Measurements from ENCODE around the gene MRGPRF. TPM values are rescaled to one million over a fixed set of nuclear protein-coding genes. Genes with fewer than 3 reads are reported as not detected.
"Not testable (repeated sequence)": the region's sequence is repeated elsewhere in the genome, so short reads cannot be mapped to it uniquely, and the experiment has no call there.

MRGPRF gene
- total and polyA plus RNA-seq, 9 donors, result 8.6 to 104 (median 35.2) TPM

DNA sequence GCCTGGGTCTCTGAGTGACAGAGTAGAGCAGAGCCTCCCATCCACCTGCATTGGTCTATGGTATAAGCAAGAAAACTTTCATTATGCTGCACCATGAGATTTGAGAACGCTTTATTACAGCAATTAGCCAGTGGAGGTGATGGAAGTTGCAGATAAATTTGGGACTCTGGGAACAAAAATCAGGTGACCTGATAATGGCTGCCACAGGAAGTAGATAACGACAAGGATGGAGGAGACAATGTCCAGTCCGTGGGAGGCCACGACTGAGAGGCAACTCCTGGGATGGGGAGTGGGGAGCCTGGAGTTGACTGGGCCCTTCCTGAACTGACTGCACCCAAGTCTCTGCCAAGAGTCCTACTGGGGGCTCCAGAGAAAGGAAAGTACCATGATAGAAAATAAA is 37.0 kb downstream of the MRGPRF start:
- no peak for TF ChIP-seq POLR2A (IDR thresholded peaks at IDR 0.05)
- TF ChIP-seq, protein P1, sequence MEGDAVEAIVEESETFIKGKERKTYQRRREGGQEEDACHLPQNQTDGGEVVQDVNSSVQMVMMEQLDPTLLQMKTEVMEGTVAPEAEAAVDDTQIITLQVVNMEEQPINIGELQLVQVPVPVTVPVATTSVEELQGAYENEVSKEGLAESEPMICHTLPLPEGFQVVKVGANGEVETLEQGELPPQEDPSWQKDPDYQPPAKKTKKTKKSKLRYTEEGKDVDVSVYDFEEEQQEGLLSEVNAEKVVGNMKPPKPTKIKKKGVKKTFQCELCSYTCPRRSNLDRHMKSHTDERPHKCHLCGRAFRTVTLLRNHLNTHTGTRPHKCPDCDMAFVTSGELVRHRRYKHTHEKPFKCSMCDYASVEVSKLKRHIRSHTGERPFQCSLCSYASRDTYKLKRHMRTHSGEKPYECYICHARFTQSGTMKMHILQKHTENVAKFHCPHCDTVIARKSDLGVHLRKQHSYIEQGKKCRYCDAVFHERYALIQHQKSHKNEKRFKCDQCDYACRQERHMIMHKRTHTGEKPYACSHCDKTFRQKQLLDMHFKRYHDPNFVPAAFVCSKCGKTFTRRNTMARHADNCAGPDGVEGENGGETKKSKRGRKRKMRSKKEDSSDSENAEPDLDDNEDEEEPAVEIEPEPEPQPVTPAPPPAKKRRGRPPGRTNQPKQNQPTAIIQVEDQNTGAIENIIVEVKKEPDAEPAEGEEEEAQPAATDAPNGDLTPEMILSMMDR (IDR thresholded peaks at IDR 0.05), result no peak
- TF ChIP-seq EP300 (IDR thresholded peaks at IDR 0.05), result no peak
- intact Hi-C loops (cut with DNase I), result no loop called here
- Histone ChIP-seq H3K27me3 (no peaks in the 10 kb centered on the region), H3K36me3 (no peaks in the 10 kb centered on the region), H3K4me3 (no peak overlapping the region), H3K9me3 (no peaks in the 10 kb centered on the region), H3K4me1 (ENCODE audit: insufficient read depth) (no peaks in the 10 kb centered on the region), H3K27ac (no peak overlapping the region)
- 38 to 53% (median 43%) methylated on average over 4 of the region's 4 CpGs for WGBS, 3 donors
- peak in 1 of 5 donors; percentile 1 for DNase-seq

- no peaks in the 10 kb centered on the region for H3K27me3 ChIP-seq
- no peaks in the 10 kb centered on the region for H3K36me3 ChIP-seq
- no peaks in the 10 kb centered on the region for H3K4me1 ChIP-seq (ENCODE audit: insufficient read depth)
- H3K4me3 ChIP-seq, result no peak overlapping the region
- WGBS, 3 donors, result 96 to 99% (median 96%) methylated on average over 16 to 23 of the region's 23 CpGs
- H3K27ac ChIP-seq, result no peak overlapping the region
- H3K9me3 ChIP-seq, result no peaks in the 10 kb centered on the region
- peak in 1 of 5 donors; percentile 12 for DNase-seq
- TF ChIP-seq POLR2A (IDR thresholded peaks at IDR 0.05), result no peak
- TF ChIP-seq, protein P1 (IDR thresholded peaks at IDR 0.05), result no peak
- TF ChIP-seq EP300 (IDR thresholded peaks at IDR 0.05), result no peak
- intact Hi-C loops (cut with DNase I), result no loop called here
Observed at GRCh38 chr11:68974421-68975194, 38.4 kb downstream of the MRGPRF start.

DNA sequence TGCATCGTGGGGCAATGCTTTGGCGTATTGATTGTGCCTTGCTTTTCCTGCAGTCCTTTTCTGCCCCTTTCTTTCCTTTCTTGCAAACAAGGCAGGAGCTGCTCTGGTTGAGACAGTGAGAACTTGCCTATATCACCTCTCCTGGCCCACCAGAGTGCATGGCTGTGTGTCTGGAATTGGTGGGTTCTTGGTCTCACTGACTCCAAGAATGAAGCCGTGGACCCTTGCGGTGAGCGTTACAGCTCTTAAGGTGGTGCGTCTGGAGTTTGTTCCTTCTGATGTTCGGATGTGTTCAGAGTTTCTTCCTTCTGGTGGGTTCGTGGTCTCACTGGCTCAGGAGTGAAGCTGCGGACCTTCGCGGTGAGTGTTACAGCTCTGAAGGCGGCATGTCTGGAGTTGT is 39.3 kb downstream of the MRGPRF start:
- WGBS, 3 donors, result 91 to 92% (median 92%) methylated on average over 12 of the region's 12 CpGs
- H3K9me3 ChIP-seq; H3K36me3 ChIP-seq; intact Hi-C loops (cut with DNase I); H3K27me3 ChIP-seq; H3K4me1 ChIP-seq (ENCODE audit: insufficient read depth); H3K27ac ChIP-seq; H3K4me3 ChIP-seq: not testable (repeated sequence)
- peak in 1 of 5 donors; percentile 4 for DNase-seq

- Histone ChIP-seq H3K27ac (no peak overlapping the region), H3K4me3 (no peak overlapping the region), H3K4me1 (ENCODE audit: insufficient read depth) (no peaks in the 10 kb centered on the region), H3K9me3 (no peaks in the 10 kb centered on the region), H3K27me3 (no peaks in the 10 kb centered on the region), H3K36me3 (no peaks in the 10 kb centered on the region)
- 35 to 43% (median 36%) methylated on average over 4 of the region's 4 CpGs for WGBS, 3 donors
- no peak for DNase-seq
- TF ChIP-seq, protein P1 (IDR thresholded peaks at IDR 0.05), result no peak
- TF ChIP-seq POLR2A (IDR thresholded peaks at IDR 0.05) (no peak), EP300 (IDR thresholded peaks at IDR 0.05) (no peak)
- intact Hi-C loops (cut with DNase I), result no loop called here
Observed at GRCh38 chr11:68973219-68973618, 39.8 kb downstream of the MRGPRF start.

- H3K4me3 ChIP-seq, result no peak overlapping the region
- H3K36me3 ChIP-seq, result no peaks in the 10 kb centered on the region
- H3K9me3 ChIP-seq, result no peaks in the 10 kb centered on the region
- no peaks in the 10 kb centered on the region for H3K4me1 ChIP-seq (ENCODE audit: insufficient read depth)
- TF ChIP-seq POLR2A (IDR thresholded peaks at IDR 0.05), result no peak
- TF ChIP-seq EP300 (IDR thresholded peaks at IDR 0.05), result no peak
- TF ChIP-seq, protein P1 (IDR thresholded peaks at IDR 0.05), result no peak
- DNase-seq, result peak in 2 of 5 donors; percentile 3 to 5
- H3K27me3 ChIP-seq, result no peaks in the 10 kb centered on the region
- intact Hi-C loops (cut with DNase I), result no loop called here
- no peak overlapping the region for H3K27ac ChIP-seq
- 83 to 89% (median 86%) methylated on average over 8 of the region's 8 CpGs for WGBS, 3 donors
Observed at GRCh38 chr11:68970921-68971636, 42.0 kb downstream of the MRGPRF start.
